Endodermal cell (in vitro differentiated cells): ENCODE measurements around the gene SPATA12. TPM values are rescaled to one million over a fixed set of nuclear protein-coding genes. Genes with fewer than 3 reads are reported as not detected.

Experiments used
- DNase-seq: peaks from one replicate; pipeline ENCODE4 v3.0.0-alpha.2; 2017
- H3K27ac ChIP-seq: 2 replicates; pipeline ENCODE4 v1.5.1; 2013; ENCODE audit warnings: mild to moderate bottlenecking, low read depth, low read length, moderate library complexity
- H3K27me3 ChIP-seq: 2 replicates; pipeline ENCODE4 v1.6.1; 2013; ENCODE audit warnings: mild to moderate bottlenecking, low read length, moderate library complexity; ENCODE audit not compliant: insufficient read depth, control insufficient read depth, poor library complexity, severe bottlenecking
- H3K36me3 ChIP-seq: 2 replicates; pipeline ENCODE4 v1.7.0; 2013; ENCODE audit warnings: mild to moderate bottlenecking, low read length, moderate library complexity; ENCODE audit not compliant: control insufficient read depth, insufficient read depth
- H3K4me1 ChIP-seq: one replicate; pipeline ENCODE4 v1.7.0; 2013; ENCODE audit warnings: low read length; ENCODE audit not compliant: control insufficient read depth, insufficient read depth
- H3K4me3 ChIP-seq: 2 replicates; pipeline ENCODE4 v1.5.1; 2013; ENCODE audit warnings: mild to moderate bottlenecking, low read length, moderate library complexity
- H3K9ac ChIP-seq: 2 replicates; pipeline ENCODE4 v1.6.1; 2013; ENCODE audit warnings: mild to moderate bottlenecking, low read length, moderate library complexity; ENCODE audit not compliant: poor library complexity, severe bottlenecking; ENCODE audit errors: extremely low read depth
- H3K9me3 ChIP-seq: 2 replicates; pipeline ENCODE4 v1.6.1; 2013; ENCODE audit warnings: mild to moderate bottlenecking, low read length, moderate library complexity; ENCODE audit not compliant: control insufficient read depth
- H3K27ac Mint-ChIP-seq: 2 replicates; pipeline ENCODE4 v1.8.0; 2020; ENCODE audit warnings: mixed read lengths
- H3K27me3 Mint-ChIP-seq: 2 replicates; pipeline ENCODE4 v1.8.0; 2021; ENCODE audit warnings: mild to moderate bottlenecking, mixed read lengths; ENCODE audit not compliant: insufficient read depth
- H3K36me3 Mint-ChIP-seq: 2 replicates; pipeline ENCODE4 v1.8.0; 2020; ENCODE audit warnings: low read depth, mixed read lengths
- H3K4me1 Mint-ChIP-seq: 2 replicates; pipeline ENCODE4 v1.8.0; 2020; ENCODE audit warnings: mixed read lengths
- H3K4me3 Mint-ChIP-seq: 2 replicates; pipeline ENCODE4 v1.8.0; 2020; ENCODE audit warnings: mild to moderate bottlenecking, moderate library complexity, mixed read lengths
- H3K9me3 Mint-ChIP-seq: 2 replicates; pipeline ENCODE4 v1.8.0; 2020; ENCODE audit warnings: mild to moderate bottlenecking, mixed read lengths
- CTCF ChIP-seq: fragments of 200-600 bp; sonication (generic); conservative IDR thresholded peaks from 2 replicates; pipeline ENCODE4 v1.5.0; 2021; ENCODE audit warnings: antibody characterized with exemption, mild to moderate bottlenecking
- WGBS, 2 experiments: methylation state at CpG; one replicate each; pipeline versions ENCODE4 v1.1.5 to v1.1.7; 2013; ENCODE audit warnings: missing lambda C conversion rate in 2 of 2, mixed read lengths in 1 of 2; ENCODE audit not compliant: insufficient coverage in 1 of 2, insufficient read length in 1 of 2; 5-methylcytosine and 5-hydroxymethylcytosine counted together
- total RNA-seq, 2 donors: library from RNA; stranded (reverse); fragmentation: NEBNext Ultra II Directional in 1 of 2; extraction: Animal tissue kit (Norgen Biotek cat#: 25700) in 1 of 2; gene quantifications; 2 replicates in 1 of 2; 3 replicates in 1 of 2; pipeline ENCODE4 v1.2.1, GENCODE V29; 2021

SPATA12 gene
- total RNA-seq, 2 donors from 2014 or later = not detected

DNA sequence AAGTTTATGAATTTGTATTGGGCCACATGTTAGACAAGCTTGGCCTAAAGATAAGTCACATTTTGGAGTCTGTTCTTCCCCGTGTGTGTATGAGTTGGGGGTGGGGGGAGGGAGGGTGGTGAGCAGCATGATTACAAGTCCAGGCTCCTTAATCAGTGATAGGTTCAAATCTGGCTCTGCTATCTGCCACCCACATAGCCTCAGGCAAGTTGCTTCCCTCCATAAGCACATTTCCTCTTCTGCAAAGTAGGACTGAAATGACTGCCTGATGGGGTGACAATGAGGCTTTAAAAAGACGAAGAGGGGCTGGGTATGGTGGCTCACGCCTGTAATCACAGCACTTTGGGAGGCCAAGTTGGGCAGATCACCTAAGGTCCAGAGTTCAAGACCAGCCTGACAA is 1.1 kb upstream of the SPATA12 start:
- no peak overlapping the region for H3K27ac ChIP-seq
- WGBS, 2 experiments = 90% methylated on average over 3 of the region's 3 CpGs; no CpG with 5 or more reads in 1 of the 2 experiments

GRCh38 chr3:57061556-57061955 is 1.1 kb downstream of the SPATA12 start:
- no peak for TF ChIP-seq CTCF
- Histone ChIP-seq H3K27me3 (no peaks in the 10 kb centered on the region), H3K4me3 (no peak overlapping the region), H3K27ac (no peak overlapping the region), H3K36me3 (no peaks in the 10 kb centered on the region), H3K9ac (no peak overlapping the region), H3K9me3 (no peaks in the 10 kb centered on the region), H3K4me1 (no peaks in the 10 kb centered on the region)
- no peak for DNase-seq
- 89 to 97% methylated on average over 3 of the region's 3 CpGs for WGBS, 2 experiments
- H3K4me3 Mint-ChIP-seq = no peak overlapping the region
- H3K4me1 Mint-ChIP-seq = peaks cover 16% of the 10 kb centered on the region
- H3K27me3 Mint-ChIP-seq = no peaks in the 10 kb centered on the region
- H3K9me3 Mint-ChIP-seq = no peaks in the 10 kb centered on the region
- no peak overlapping the region for H3K27ac Mint-ChIP-seq
- H3K36me3 Mint-ChIP-seq = no peaks in the 10 kb centered on the region

More for the DNA sequence above, 1.1 kb upstream of the SPATA12 start:
- Mint-ChIP-seq H3K4me3 (no peak overlapping the region), H3K27ac (no peak overlapping the region), H3K4me1 (peaks cover 16% of the 10 kb centered on the region), H3K27me3 (no peaks in the 10 kb centered on the region), H3K36me3 (no peaks in the 10 kb centered on the region), H3K9me3 (no peaks in the 10 kb centered on the region)
- Histone ChIP-seq H3K4me1 (no peaks in the 10 kb centered on the region), H3K9ac (no peak overlapping the region), H3K36me3 (no peaks in the 10 kb centered on the region), H3K4me3 (no peak overlapping the region), H3K9me3 (no peaks in the 10 kb centered on the region), H3K27me3 (no peaks in the 10 kb centered on the region)
- no peak for TF ChIP-seq CTCF
- no peak for DNase-seq

DNA sequence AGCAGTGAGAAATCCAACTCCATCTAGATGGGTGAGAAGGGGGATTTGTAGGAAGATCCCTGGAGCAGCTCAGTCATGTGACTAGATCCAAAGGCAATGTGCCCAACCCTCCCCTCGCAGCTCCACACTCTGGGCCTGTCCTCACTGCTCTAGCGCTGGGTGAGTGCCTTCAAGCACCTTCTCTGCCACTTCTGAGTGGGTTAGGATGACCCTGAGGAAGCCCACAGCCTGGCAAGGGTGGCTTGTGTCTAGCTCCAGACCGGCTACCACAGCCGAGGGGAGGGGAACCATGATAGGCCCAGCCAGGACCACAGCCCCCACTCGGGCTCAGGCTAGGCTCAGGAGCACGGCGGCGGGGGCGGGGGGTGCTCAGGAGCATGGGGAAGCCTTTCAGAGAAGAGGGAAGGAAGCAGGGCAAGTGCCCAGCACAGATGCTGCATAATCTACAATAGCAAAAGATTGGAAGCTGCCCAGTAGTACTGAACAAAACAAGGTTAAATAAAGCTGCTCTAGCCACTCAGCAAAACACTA is 1.7 kb downstream of the SPATA12 start:
- Histone ChIP-seq H3K4me1 (no peaks in the 10 kb centered on the region), H3K27me3 (no peaks in the 10 kb centered on the region), H3K9ac (no peak overlapping the region), H3K27ac (no peak overlapping the region), H3K9me3 (no peaks in the 10 kb centered on the region), H3K36me3 (no peaks in the 10 kb centered on the region), H3K4me3 (no peak overlapping the region)
- DNase-seq = peak; percentile 73
- no peak overlapping the region for H3K4me3 Mint-ChIP-seq
- WGBS, 2 experiments = 71 to 73% methylated on average over 6 to 9 of the region's 9 CpGs
- no peak overlapping the region for H3K27ac Mint-ChIP-seq
- peaks cover 16% of the 10 kb centered on the region for H3K4me1 Mint-ChIP-seq
- no peaks in the 10 kb centered on the region for H3K27me3 Mint-ChIP-seq
- no peaks in the 10 kb centered on the region for H3K9me3 Mint-ChIP-seq
- H3K36me3 Mint-ChIP-seq = no peaks in the 10 kb centered on the region
- no peak for TF ChIP-seq CTCF
